HepG2 (cell line): Measurements from ENCODE around the gene KAZN. TPM values are rescaled to one million over a fixed set of nuclear protein-coding genes. Genes with fewer than 3 reads are reported as not detected.

ENCODE experiments used
- ATAC-seq: fragments of 200-7000 bp; cut with Tn5 transposase; 3 replicates; pipeline ENCODE4 v1.9.1; 2020; ENCODE audit warnings: mild to moderate bottlenecking, moderate library complexity
- BruUV-seq: library from RNA; stranded (reverse); fragments of 400-500 nt; replicated peaks from 2 replicates; lab custom pipeline; 2021; lab: Mats Ljungman, UMichigan
- CTCF ChIA-PET: fragments of 300-600 bp; formaldehyde crosslinking; extraction: SDS; loops from one replicate; lab custom pipeline; 2021; ENCODE audit warnings: low total read pairs, inconsistent platforms, low intra/inter-chr PET ratio; lab: Yijun Ruan, JAX
- POLR2A ChIA-PET: fragments of 350-600 bp; sonication (Branson Sonifier 250); formaldehyde crosslinking; loops from one replicate; lab custom pipeline; 2020; ENCODE audit warnings: antibody characterized with exemption, inconsistent platforms; lab: Yijun Ruan, JAX
- DNase-seq: peaks from one replicate; pipeline ENCODE4 v3.0.0-alpha.2; 2015; ENCODE audit warnings: low spot score
- FAIRE-seq: peaks from 3 replicates; lab custom pipeline; 2011; peaks lifted over from hg19 to GRCh38; lab: Jason Lieb, UNC
- H2AFZ ChIP-seq: one replicate; pipeline ENCODE4 v1.6.1; 2011; ENCODE audit warnings: low read length, inconsistent platforms
- H3K27ac ChIP-seq: fragments of 300-600 bp; 3 replicates; pipeline ENCODE4 v1.8.0; 2011; ENCODE audit warnings: mixed run types, mild to moderate bottlenecking, mixed read lengths, low read length, inconsistent platforms; ENCODE audit not compliant: insufficient read depth; ENCODE audit errors: extremely low read length
- H3K27me3 ChIP-seq, 2 experiments: fragments of 200-600 bp in 1 of 2; 2 replicates in 1 of 2; 3 replicates in 1 of 2; pipeline versions ENCODE4 v1.6.0 to v1.8.0; 2011; ENCODE audit warnings: low read length in 2 of 2, mild to moderate bottlenecking in 2 of 2, moderate library complexity in 2 of 2, inconsistent platforms in 1 of 2; ENCODE audit not compliant: insufficient read depth in 2 of 2, control insufficient read depth in 1 of 2
- H3K36me3 ChIP-seq, 2 experiments: fragments of 200-600 bp in 1 of 2; replicated peaks in 1 of 2; 2 replicates in 1 of 2; 3 replicates in 1 of 2; pipeline versions ENCODE4 v1.5.1 to v1.8.0; 2011; ENCODE audit warnings: low read length in 2 of 2, inconsistent platforms in 1 of 2; ENCODE audit not compliant: insufficient read depth in 2 of 2, control insufficient read depth in 1 of 2
- H3K4me1 ChIP-seq: 2 replicates; pipeline ENCODE4 v1.5.1; 2012; ENCODE audit warnings: low read length, inconsistent platforms; ENCODE audit not compliant: insufficient read depth
- H3K4me2 ChIP-seq: 2 replicates; pipeline ENCODE4 v1.6.0; 2011; ENCODE audit warnings: low read depth, low read length, inconsistent platforms
- H3K4me3 ChIP-seq, 3 experiments: fragments of 200-600 bp in 1 of 3; sonication (generic), shearing (Covaris generic) in 1 of 3; replicated peaks in 1 of 3; 2 replicates each; pipeline ENCODE4 v1.5.1; 2011 to 2016; ENCODE audit warnings: low read length in 3 of 3, inconsistent platforms in 2 of 3, low read depth in 2 of 3, mild to moderate bottlenecking in 2 of 3, control low read depth in 1 of 3, mixed read lengths in 1 of 3; ENCODE audit not compliant: insufficient read depth in 1 of 3
- H3K79me2 ChIP-seq: one replicate; pipeline ENCODE4 v1.6.1; 2011; ENCODE audit warnings: low read length, inconsistent platforms; ENCODE audit not compliant: insufficient read depth
- H3K9ac ChIP-seq: 2 replicates; pipeline ENCODE4 v1.6.0; 2011; ENCODE audit warnings: mild to moderate bottlenecking, low read depth, low read length, inconsistent platforms; ENCODE audit not compliant: insufficient read depth
- H3K9me3 ChIP-seq: 2 replicates; pipeline ENCODE4 v1.5.1; 2012; ENCODE audit warnings: mild to moderate bottlenecking, low read length
- H4K20me1 ChIP-seq: 2 replicates; pipeline ENCODE4 v1.6.0; 2011; ENCODE audit warnings: inconsistent platforms, mild to moderate bottlenecking, low read length, moderate library complexity; ENCODE audit not compliant: insufficient read depth
- PAWR ChIP-seq: sonication (generic); formaldehyde crosslinking; IDR thresholded peaks from 2 replicates; pipeline ENCODE4 v1.4.0; 2020; ENCODE audit warnings: missing genetic modification reagents, mild to moderate bottlenecking, borderline replicate concordance
- SOX6 ChIP-seq, 2 experiments: fragments of 450-650 bp in 1 of 2; sonication (generic) in 1 of 2; formaldehyde crosslinking in 1 of 2; IDR thresholded peaks; 2 replicates each; pipeline versions ENCODE4 v1.4.0 to v1.6.1; 2017 to 2020; ENCODE audit warnings: antibody characterized with exemption in 1 of 2, mild to moderate bottlenecking in 1 of 2, missing genetic modification reagents in 1 of 2
- TBX2 ChIP-seq: sonication (generic); formaldehyde crosslinking; IDR thresholded peaks from 2 replicates; pipeline ENCODE4 v1.5.0; 2020; ENCODE audit warnings: missing genetic modification reagents, mild to moderate bottlenecking, borderline replicate concordance
- TSC22D2 ChIP-seq: sonication (generic); formaldehyde crosslinking; IDR thresholded peaks from 2 replicates; pipeline ENCODE4 v1.5.1; 2020; ENCODE audit warnings: missing genetic modification reagents, mild to moderate bottlenecking, borderline replicate concordance
- ZFAT ChIP-seq: sonication (generic); formaldehyde crosslinking; conservative IDR thresholded peaks from 2 replicates; pipeline ENCODE4 v1.8.1; 2023; ENCODE audit warnings: missing genetic modification reagents, inconsistent platforms
- ZMYM4 ChIP-seq: sonication (generic); formaldehyde crosslinking; IDR thresholded peaks from 2 replicates; pipeline ENCODE4 v1.8.1; 2023; ENCODE audit warnings: mild to moderate bottlenecking, missing genetic modification reagents
- ZNF101 ChIP-seq: sonication (generic); formaldehyde crosslinking; IDR thresholded peaks from 2 replicates; pipeline ENCODE4 v1.4.0; 2020; ENCODE audit warnings: mild to moderate bottlenecking, low read depth, missing genetic modification reagents, borderline replicate concordance
- ZNF331 ChIP-seq: sonication (generic); formaldehyde crosslinking; IDR thresholded peaks from 2 replicates; pipeline ENCODE4 v1.4.0; 2020; ENCODE audit warnings: missing genetic modification reagents
- ZNF7 ChIP-seq: IDR thresholded peaks from 2 replicates; pipeline ENCODE4 v1.6.1; 2016; ENCODE audit warnings: missing biosample characterization, missing genetic modification reagents
- ZNF746 ChIP-seq: sonication (generic); formaldehyde crosslinking; IDR thresholded peaks from 2 replicates; pipeline ENCODE4 v1.8.0; 2022; ENCODE audit warnings: mild to moderate bottlenecking, missing genetic modification reagents
- WGBS: methylation state at CpG from one replicate; pipeline ENCODE4 v1.1.6; 2017; ENCODE audit warnings: low lambda C conversion rate; 5-methylcytosine and 5-hydroxymethylcytosine counted together
- in situ Hi-C: cut with HindIII; loops from 2 replicates; pipeline ENCODE4 v1.10.0; 2017; ENCODE audit warnings: low pct_unique_long_range_greater_than_20kb; ENCODE audit not compliant: extremely low pct_ligation_motif_present
- intact Hi-C: fragments of 100-400 bp; cut with micrococcal nuclease; formaldehyde crosslinking; loops from one replicate; pipeline ENCODE4 v1.10.0; 2022; ENCODE audit not compliant: unreplicated experiment
- polyA plus RNA-seq, 8 experiments: library from polyadenylated mRNA; depleted of rRNA in 3 of 8; stranded (reverse) in 7 of 8; unstranded in 1 of 8; fragments of >200 nt; fragmentation: Illumina TruSeq in 4 of 8; extraction: Trizol in 4 of 8; gene quantifications; 2 replicates each; pipeline versions ENCODE4 v1.2.1 to v1.2.3, GENCODE V29; 2011 to 2016; ENCODE audit warnings: low read depth in 4 of 8, missing spikeins in 1 of 8, mixed read lengths in 1 of 8; ENCODE audit not compliant: insufficient read depth in 1 of 8
- total RNA-seq, 5 experiments: library from RNA; depleted of rRNA; stranded (reverse); fragments of >200 nt; fragmentation: Illumina TruSeq; extraction: Trizol; gene quantifications; 2 replicates each; pipeline ENCODE4 v1.2.3, GENCODE V29; 2016; ENCODE audit warnings: low read depth in 1 of 5
- TF ChIP-seq, protein P1 (sequence below): IDR thresholded peaks from 2 replicates; pipeline ENCODE4 v1.6.1; 2016; ENCODE audit warnings: low read depth, control low read depth
- TF ChIP-seq, protein P2 (sequence below): sonication (generic); formaldehyde crosslinking; IDR thresholded peaks from 2 replicates; pipeline ENCODE4 v1.4.0; 2020; ENCODE audit warnings: mild to moderate bottlenecking, missing genetic modification reagents, borderline replicate concordance
- TF ChIP-seq, protein P3 (sequence below): sonication (generic); formaldehyde crosslinking; IDR thresholded peaks from 2 replicates; pipeline ENCODE4 v1.8.1; 2023; ENCODE audit warnings: missing genetic modification reagents, inconsistent platforms, borderline replicate concordance
- TF ChIP-seq, protein P4 (sequence below): sonication (generic); formaldehyde crosslinking; IDR thresholded peaks from 2 replicates; pipeline ENCODE4 v1.8.0; 2022; ENCODE audit warnings: mild to moderate bottlenecking, missing genetic modification reagents

KAZN gene
- total and polyA plus RNA-seq, 2 of the 13 experiments (the other 11 are each of a cell fraction or from before 2014, with no cell fraction given) = 10.4 to 13.5 TPM

DNA sequence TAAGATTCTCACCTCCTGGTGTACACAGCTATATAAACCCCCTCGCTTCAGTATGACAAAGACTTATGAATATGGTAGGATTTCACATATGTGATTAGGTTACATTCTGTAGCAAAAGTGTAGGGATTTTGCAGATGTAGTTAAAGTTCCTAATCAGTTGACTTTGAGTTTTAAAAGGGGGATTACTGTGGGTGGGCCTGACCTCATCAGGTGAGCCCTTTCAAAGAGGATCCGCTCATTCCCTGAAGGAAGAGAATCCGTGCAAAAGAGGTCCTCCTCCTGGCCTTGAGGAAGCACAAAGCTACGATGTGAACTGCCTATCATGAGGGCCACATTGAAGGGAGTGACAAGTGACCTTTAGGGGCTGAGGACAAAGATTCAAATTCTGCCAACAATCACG lies 30.6 kb upstream of the KAZN start:
- no peak overlapping the region for H3K4me2 ChIP-seq
- H2AFZ ChIP-seq = no peak overlapping the region
- no TSS peak for BruUV-seq
- H3K4me1 ChIP-seq = no peaks in the 10 kb centered on the region
- WGBS = 4% methylated on average over 5 of the region's 5 CpGs
- 0 out of 5 replicates have a peak, but pooled peaks cover 0 to 9% of the 10 kb centered on the region in 2 experiments for H3K27me3 ChIP-seq
- ATAC-seq (no peak), DNase-seq (no peak), FAIRE-seq (no peak)
- H3K4me3 ChIP-seq = no peak overlapping the region
- CTCF ChIA-PET = no interaction called here
- H3K27ac ChIP-seq = no peak overlapping the region
- in situ Hi-C loops (loop anchor here (25.0 kb wide), 1 partner anchor 469 kb away; no protein-coding TSS in a partner anchor), intact Hi-C loops (no loop called here)
- TF ChIP-seq PAWR (CRISPR knock-in tag) (no peak), ZMYM4 (CRISPR knock-in tag) (no peak), TBX2 (no peak), ZNF331 (CRISPR knock-in tag) (no peak), ZFAT (CRISPR knock-in tag) (no peak), ZNF7 (CRISPR knock-in tag) (no peak), SOX6 (IDR thresholded peaks at IDR 0.05) (no peak), SOX6 (CRISPR knock-in tag; IDR thresholded peaks at IDR 0.05) (no peak), ZNF746 (CRISPR knock-in tag) (no peak), ZNF101 (no peak), TSC22D2 (CRISPR knock-in tag) (no peak)
- TF ChIP-seq, protein P1, sequence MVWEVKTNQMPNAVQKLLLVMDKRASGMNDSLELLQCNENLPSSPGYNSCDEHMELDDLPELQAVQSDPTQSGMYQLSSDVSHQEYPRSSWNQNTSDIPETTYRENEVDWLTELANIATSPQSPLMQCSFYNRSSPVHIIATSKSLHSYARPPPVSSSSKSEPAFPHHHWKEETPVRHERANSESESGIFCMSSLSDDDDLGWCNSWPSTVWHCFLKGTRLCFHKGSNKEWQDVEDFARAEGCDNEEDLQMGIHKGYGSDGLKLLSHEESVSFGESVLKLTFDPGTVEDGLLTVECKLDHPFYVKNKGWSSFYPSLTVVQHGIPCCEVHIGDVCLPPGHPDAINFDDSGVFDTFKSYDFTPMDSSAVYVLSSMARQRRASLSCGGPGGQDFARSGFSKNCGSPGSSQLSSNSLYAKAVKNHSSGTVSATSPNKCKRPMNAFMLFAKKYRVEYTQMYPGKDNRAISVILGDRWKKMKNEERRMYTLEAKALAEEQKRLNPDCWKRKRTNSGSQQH (CRISPR knock-in tag) = no peak
- TF ChIP-seq, protein P2, sequence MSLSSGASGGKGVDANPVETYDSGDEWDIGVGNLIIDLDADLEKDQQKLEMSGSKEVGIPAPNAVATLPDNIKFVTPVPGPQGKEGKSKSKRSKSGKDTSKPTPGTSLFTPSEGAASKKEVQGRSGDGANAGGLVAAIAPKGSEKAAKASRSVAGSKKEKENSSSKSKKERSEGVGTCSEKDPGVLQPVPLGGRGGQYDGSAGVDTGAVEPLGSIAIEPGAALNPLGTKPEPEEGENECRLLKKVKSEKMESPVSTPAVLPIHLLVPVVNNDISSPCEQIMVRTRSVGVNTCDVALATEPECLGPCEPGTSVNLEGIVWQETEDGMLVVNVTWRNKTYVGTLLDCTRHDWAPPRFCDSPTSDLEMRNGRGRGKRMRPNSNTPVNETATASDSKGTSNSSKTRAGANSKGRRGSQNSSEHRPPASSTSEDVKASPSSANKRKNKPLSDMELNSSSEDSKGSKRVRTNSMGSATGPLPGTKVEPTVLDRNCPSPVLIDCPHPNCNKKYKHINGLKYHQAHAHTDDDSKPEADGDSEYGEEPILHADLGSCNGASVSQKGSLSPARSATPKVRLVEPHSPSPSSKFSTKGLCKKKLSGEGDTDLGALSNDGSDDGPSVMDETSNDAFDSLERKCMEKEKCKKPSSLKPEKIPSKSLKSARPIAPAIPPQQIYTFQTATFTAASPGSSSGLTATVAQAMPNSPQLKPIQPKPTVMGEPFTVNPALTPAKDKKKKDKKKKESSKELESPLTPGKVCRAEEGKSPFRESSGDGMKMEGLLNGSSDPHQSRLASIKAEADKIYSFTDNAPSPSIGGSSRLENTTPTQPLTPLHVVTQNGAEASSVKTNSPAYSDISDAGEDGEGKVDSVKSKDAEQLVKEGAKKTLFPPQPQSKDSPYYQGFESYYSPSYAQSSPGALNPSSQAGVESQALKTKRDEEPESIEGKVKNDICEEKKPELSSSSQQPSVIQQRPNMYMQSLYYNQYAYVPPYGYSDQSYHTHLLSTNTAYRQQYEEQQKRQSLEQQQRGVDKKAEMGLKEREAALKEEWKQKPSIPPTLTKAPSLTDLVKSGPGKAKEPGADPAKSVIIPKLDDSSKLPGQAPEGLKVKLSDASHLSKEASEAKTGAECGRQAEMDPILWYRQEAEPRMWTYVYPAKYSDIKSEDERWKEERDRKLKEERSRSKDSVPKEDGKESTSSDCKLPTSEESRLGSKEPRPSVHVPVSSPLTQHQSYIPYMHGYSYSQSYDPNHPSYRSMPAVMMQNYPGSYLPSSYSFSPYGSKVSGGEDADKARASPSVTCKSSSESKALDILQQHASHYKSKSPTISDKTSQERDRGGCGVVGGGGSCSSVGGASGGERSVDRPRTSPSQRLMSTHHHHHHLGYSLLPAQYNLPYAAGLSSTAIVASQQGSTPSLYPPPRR (CRISPR knock-in tag) = no peak
- TF ChIP-seq, protein P3, sequence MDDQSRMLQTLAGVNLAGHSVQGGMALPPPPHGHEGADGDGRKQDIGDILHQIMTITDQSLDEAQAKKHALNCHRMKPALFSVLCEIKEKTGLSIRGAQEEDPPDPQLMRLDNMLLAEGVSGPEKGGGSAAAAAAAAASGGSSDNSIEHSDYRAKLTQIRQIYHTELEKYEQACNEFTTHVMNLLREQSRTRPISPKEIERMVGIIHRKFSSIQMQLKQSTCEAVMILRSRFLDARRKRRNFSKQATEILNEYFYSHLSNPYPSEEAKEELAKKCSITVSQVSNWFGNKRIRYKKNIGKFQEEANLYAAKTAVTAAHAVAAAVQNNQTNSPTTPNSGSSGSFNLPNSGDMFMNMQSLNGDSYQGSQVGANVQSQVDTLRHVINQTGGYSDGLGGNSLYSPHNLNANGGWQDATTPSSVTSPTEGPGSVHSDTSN (CRISPR knock-in tag) = no peak
- TF ChIP-seq, protein P4, sequence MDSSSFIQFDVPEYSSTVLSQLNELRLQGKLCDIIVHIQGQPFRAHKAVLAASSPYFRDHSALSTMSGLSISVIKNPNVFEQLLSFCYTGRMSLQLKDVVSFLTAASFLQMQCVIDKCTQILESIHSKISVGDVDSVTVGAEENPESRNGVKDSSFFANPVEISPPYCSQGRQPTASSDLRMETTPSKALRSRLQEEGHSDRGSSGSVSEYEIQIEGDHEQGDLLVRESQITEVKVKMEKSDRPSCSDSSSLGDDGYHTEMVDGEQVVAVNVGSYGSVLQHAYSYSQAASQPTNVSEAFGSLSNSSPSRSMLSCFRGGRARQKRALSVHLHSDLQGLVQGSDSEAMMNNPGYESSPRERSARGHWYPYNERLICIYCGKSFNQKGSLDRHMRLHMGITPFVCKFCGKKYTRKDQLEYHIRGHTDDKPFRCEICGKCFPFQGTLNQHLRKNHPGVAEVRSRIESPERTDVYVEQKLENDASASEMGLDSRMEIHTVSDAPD (CRISPR knock-in tag) = no peak
- H3K9ac ChIP-seq = no peak overlapping the region
- no peaks in the 10 kb centered on the region for H3K9me3 ChIP-seq
- POLR2A ChIA-PET = no interaction called here
- H3K79me2 ChIP-seq = no peaks in the 10 kb centered on the region
- H3K36me3 ChIP-seq = no peaks in the 10 kb centered on the region
- no peaks in the 10 kb centered on the region for H4K20me1 ChIP-seq
